K562 (cell line): ENCODE results near the gene HAUS2. TPM values are rescaled to one million over a fixed set of nuclear protein-coding genes. Genes with fewer than 3 reads are reported as not detected.

Source experiments
- ATAC-seq: fragments of 200-7000 bp; cut with Tn5 transposase; 3 replicates; pipeline ENCODE4 v1.9.1; 2020; ENCODE audit warnings: moderate library complexity
- BruUV-seq: library from RNA; stranded (reverse); fragments of 400-500 nt; replicated peaks from 2 replicates; lab custom pipeline; 2021; lab: Mats Ljungman, UMichigan
- CTCF ChIA-PET: fragments of 300-600 bp; formaldehyde crosslinking; extraction: SDS; loops from one replicate; lab custom pipeline; 2021; ENCODE audit warnings: low intra/inter-chr PET ratio; lab: Yijun Ruan, JAX
- POLR2A ChIA-PET: fragments of 300-600, 350-650 bp; sonication (Branson Sonifier 250); formaldehyde crosslinking; extraction: SDS; loops from one replicate; lab custom pipeline; 2021; ENCODE audit warnings: antibody characterized with exemption, inconsistent platforms; lab: Yijun Ruan, JAX
- DNase-seq, 4 experiments: peaks; one replicate each; pipeline versions ENCODE4 v3.0.0 to v3.0.0-alpha.2; 2011 to 2018; ENCODE audit warnings: low spot score in 3 of 4, mixed read lengths in 3 of 4; ENCODE audit errors: extremely low read depth in 1 of 4
- FAIRE-seq: peaks from 2 replicates; lab custom pipeline; 2011; peaks lifted over from hg19 to GRCh38; lab: Jason Lieb, UNC
- H2AFZ ChIP-seq: 2 replicates; pipeline ENCODE4 v1.6.0; 2011; ENCODE audit warnings: low read depth, low read length, control low read depth, inconsistent platforms
- H3K27ac ChIP-seq: fragments of 200-600 bp; 3 replicates; pipeline ENCODE4 v1.8.0; 2011; ENCODE audit warnings: low read depth, mild to moderate bottlenecking, control low read depth, inconsistent platforms, low read length, moderate library complexity, mixed read lengths; ENCODE audit errors: extremely low read depth
- H3K27me3 ChIP-seq, 2 experiments: fragments of 300-600 bp in 1 of 2; 2 replicates in 1 of 2; 3 replicates in 1 of 2; pipeline versions ENCODE4 v1.6.0 to v1.8.0; 2011; ENCODE audit warnings: inconsistent platforms in 2 of 2, low read length in 2 of 2, mild to moderate bottlenecking in 1 of 2, mixed read lengths in 1 of 2, moderate library complexity in 1 of 2; ENCODE audit not compliant: control insufficient read depth in 2 of 2, insufficient read depth in 2 of 2
- H3K36me3 ChIP-seq: fragments of 300-600 bp; 3 replicates; pipeline ENCODE4 v1.8.0; 2011; ENCODE audit warnings: mild to moderate bottlenecking, low read length, inconsistent platforms; ENCODE audit not compliant: control insufficient read depth, insufficient read depth
- H3K4me1 ChIP-seq, 2 experiments: fragments of 200-600 bp in 1 of 2; replicated peaks in 1 of 2; 2 replicates in 1 of 2; 3 replicates in 1 of 2; pipeline versions ENCODE4 v1.5.1 to v1.8.0; 2011; ENCODE audit warnings: inconsistent platforms in 2 of 2, low read length in 2 of 2, mild to moderate bottlenecking in 1 of 2, mixed read lengths in 1 of 2, moderate library complexity in 1 of 2; ENCODE audit not compliant: control insufficient read depth in 2 of 2, insufficient read depth in 2 of 2
- H3K4me2 ChIP-seq: 2 replicates; pipeline ENCODE4 v1.6.1; 2011; ENCODE audit warnings: low read length, control low read depth, inconsistent platforms, mixed read lengths; ENCODE audit not compliant: insufficient read depth
- H3K4me3 ChIP-seq: fragments of 200-600 bp; sonication (generic), shearing (Covaris generic); 2 replicates; pipeline ENCODE4 v1.5.1; 2016; ENCODE audit warnings: control low read depth, inconsistent platforms
- H3K79me2 ChIP-seq: fragments of 200-600 bp; 3 replicates; pipeline ENCODE4 v1.8.0; 2011; ENCODE audit warnings: low read length, inconsistent platforms; ENCODE audit not compliant: control insufficient read depth, insufficient read depth
- H3K9ac ChIP-seq, 2 experiments: 2 replicates each; pipeline versions ENCODE4 v1.6.0 to v1.6.1; 2011; ENCODE audit warnings: low read depth in 2 of 2, low read length in 2 of 2, control low read depth in 1 of 2, inconsistent platforms in 1 of 2, mild to moderate bottlenecking in 1 of 2, mixed read lengths in 1 of 2; ENCODE audit not compliant: insufficient read depth in 1 of 2
- H3K9me1 ChIP-seq: one replicate; pipeline ENCODE4 v1.6.0; 2011; ENCODE audit warnings: inconsistent platforms, mild to moderate bottlenecking, low read length, moderate library complexity; ENCODE audit not compliant: control insufficient read depth, insufficient read depth
- H3K9me3 ChIP-seq: replicated peaks from 2 replicates; pipeline ENCODE4 v1.5.1; 2011; ENCODE audit warnings: low read depth, low read length, inconsistent platforms; ENCODE audit not compliant: control insufficient read depth, insufficient read depth
- H4K20me1 ChIP-seq: replicated peaks from 2 replicates; pipeline ENCODE4 v1.6.1; 2011; ENCODE audit warnings: low read length, inconsistent platforms, mixed read lengths; ENCODE audit not compliant: control insufficient read depth, insufficient read depth
- ETV5 ChIP-seq: sonication (generic); formaldehyde crosslinking; IDR thresholded peaks from 2 replicates; pipeline ENCODE4 v1.4.0; 2020; ENCODE audit warnings: low read depth, mild to moderate bottlenecking, missing genetic modification reagents
- HDGF ChIP-seq: fragments of 450-650 bp; IDR thresholded peaks from 2 replicates; pipeline ENCODE4 v1.6.1; 2016
- HNRNPH1 ChIP-seq: fragments of 200-400 bp; formaldehyde crosslinking; optimal IDR thresholded peaks from 2 replicates; pipeline ENCODE3; 2017; ENCODE audit warnings: low read depth, mild to moderate bottlenecking, low read length, moderate library complexity
- HNRNPUL1 ChIP-seq: fragments of 200-400 bp; formaldehyde crosslinking; IDR thresholded peaks from 2 replicates; pipeline ENCODE4 v1.6.1; 2017; ENCODE audit warnings: low read length
- RERE ChIP-seq: sonication (generic); formaldehyde crosslinking; IDR thresholded peaks from 2 replicates; pipeline ENCODE4 v1.8.0; 2023; ENCODE audit warnings: missing genetic modification reagents, mild to moderate bottlenecking, borderline replicate concordance
- ZNF133 ChIP-seq: fragments of 250-450 bp; sonication (Bioruptor Pico); IDR thresholded peaks from 2 replicates; pipeline ENCODE4 v1.4.0; 2020; ENCODE audit warnings: mild to moderate bottlenecking
- ZNF696 ChIP-seq: fragments of 250-450 bp; sonication (Bioruptor Pico); conservative IDR thresholded peaks from 2 replicates; pipeline ENCODE4 v1.4.0; 2020; ENCODE audit warnings: mild to moderate bottlenecking, moderate library complexity
- WGBS: fragments of 100-300 bp; shearing (Covaris generic); methylation state at CpG from one replicate; pipeline ENCODE4 v1.1.6; 2016; ENCODE audit warnings: low coverage, mixed read lengths; ENCODE audit not compliant: insufficient coverage; ENCODE audit errors: missing lambda C conversion rate; 5-methylcytosine and 5-hydroxymethylcytosine counted together
- in situ Hi-C: fragments of 300-500 bp; cut with MboI; formaldehyde crosslinking; loops from 4 replicates; pipeline ENCODE4 v1.15.0; 2018; ENCODE audit warnings: inconsistent platforms, mixed read lengths
- intact Hi-C: fragments of 100-400 bp; cut with micrococcal nuclease; formaldehyde crosslinking; loops from 2 replicates; pipeline ENCODE4 v1.14.2; 2022
- polyA plus RNA-seq, 8 experiments: library from polyadenylated mRNA; depleted of rRNA in 4 of 8; stranded (reverse) in 5 of 8; unstranded in 3 of 8; fragments of >200 nt; fragmentation: Nextera tagmentation in 2 of 8; fragmentation: Illumina TruSeq in 1 of 8; extraction: Ambion mirVana in 2 of 8; extraction: Trizol in 1 of 8; gene quantifications; 2 replicates each; pipeline versions ENCODE4 v1.2.1 to v1.2.3, GENCODE V29; 2011 to 2014; ENCODE audit warnings: inconsistent platforms in 1 of 8, missing spikeins in 1 of 8
- total RNA-seq, 7 experiments: library from RNA; depleted of rRNA in 6 of 7; stranded (reverse); fragments of >200 nt in 6 of 7; fragmentation: Illumina TruSeq in 2 of 7; extraction: Trizol in 2 of 7; gene quantifications; 2 replicates each; pipeline versions ENCODE4 v1.2.1 to v1.2.3, GENCODE V29; 2011 to 2021; ENCODE audit warnings: low replicate concordance in 1 of 7

Gene HAUS2
- total and polyA plus RNA-seq, 9 of the 15 experiments (the other 6 are each of a cell fraction or from before 2014, with no cell fraction given), result 30.6 to 64.9 (median 54.1) TPM

GRCh38 chr15:42504631-42505030 is 44.0 kb upstream of the HAUS2 start:
- Histone ChIP-seq H3K27me3 (no peaks in the 10 kb centered on the region), H3K9ac (no peak overlapping the region), H3K9me3 (no peaks in the 10 kb centered on the region), H3K79me2 (peaks cover 80% of the 10 kb centered on the region), H3K4me2 (no peak overlapping the region), H3K4me1 (peaks cover 22 to 29% of the 10 kb centered on the region in 2 experiments), H4K20me1 (no peaks in the 10 kb centered on the region), H3K36me3 (peaks cover 12% of the 10 kb centered on the region), H3K4me3 (no peak overlapping the region), H3K9me1 (no peaks in the 10 kb centered on the region), H3K27ac (peak overlapping the region; percentile 49; the same call in 1 of the 3 replicates), H2AFZ (no peak overlapping the region)
- ATAC-seq (no peak), DNase-seq (no peak), FAIRE-seq (no peak)
- ChIA-PET CTCF (no interaction called here), POLR2A (interaction anchor here (0.7 to 3.1 kb wide), 5 partner anchors 9 to 47 kb away, joined by 3 to 13 read pairs (median 5); partner anchors contain the start of genes SNAP23 and ZNF106)
- intact Hi-C loops, result loop anchor here (10.0 kb wide), 1 partner anchor 80 kb away; no protein-coding TSS in a partner anchor
- no TSS peak for BruUV-seq
- TF ChIP-seq ETV5 (CRISPR knock-in tag) (no peak), ZNF696 (CRISPR knock-in tag) (no peak), RERE (CRISPR knock-in tag) (no peak), HNRNPH1 (no peak), ZNF133 (CRISPR knock-in tag) (no peak), HNRNPUL1 (no peak), HDGF (no peak)
- in situ Hi-C loops, result no loop called here
- 62% methylated on average over 3 of the region's 3 CpGs for WGBS
